Parathyroid adenoma (tissue), 2 donors: Measurements from ENCODE around the gene RNF169.

Experiments used
- H2AFZ ChIP-seq: fragments of 300-600 bp; sonication (generic); one replicate; pipeline ENCODE4 v1.7.0; 2017; ENCODE audit warnings: antibody characterized with exemption, mild to moderate bottlenecking
- H3K27ac ChIP-seq: fragments of 300-600 bp; sonication (generic); one replicate; pipeline ENCODE4 v1.7.0; 2017
- H3K27me3 ChIP-seq: fragments of 300-600 bp; sonication (generic); one replicate; pipeline ENCODE4 v1.7.0; 2017; ENCODE audit warnings: low read length; ENCODE audit not compliant: control insufficient read depth, insufficient read depth
- H3K36me3 ChIP-seq: fragments of 300-600 bp; sonication (generic); one replicate; pipeline ENCODE4 v1.7.0; 2017; ENCODE audit warnings: low read length; ENCODE audit not compliant: control insufficient read depth, insufficient read depth
- H3K4me1 ChIP-seq: fragments of 300-600 bp; sonication (generic); one replicate; pipeline ENCODE4 v1.7.0; 2017; ENCODE audit warnings: control low read depth
- H3K4me2 ChIP-seq: fragments of 300-600 bp; sonication (generic); one replicate; pipeline ENCODE4 v1.7.0; 2017; ENCODE audit warnings: low read length
- H3K4me3 ChIP-seq: fragments of 300-600 bp; sonication (generic); one replicate; pipeline ENCODE4 v1.7.0; 2017; ENCODE audit warnings: low read depth, low read length
- H3K79me2 ChIP-seq: fragments of 300-600 bp; sonication (generic); one replicate; pipeline ENCODE4 v1.7.0; 2017; ENCODE audit warnings: control low read depth
- H3K9ac ChIP-seq: fragments of 300-600 bp; sonication (generic); one replicate; pipeline ENCODE4 v1.7.0; 2017; ENCODE audit warnings: mild to moderate bottlenecking
- H3K9me3 ChIP-seq: fragments of 300-600 bp; sonication (generic); one replicate; pipeline ENCODE4 v1.7.0; 2017; ENCODE audit warnings: low read length; ENCODE audit not compliant: control insufficient read depth
- CTCF ChIP-seq: fragments of 300-600 bp; sonication (generic); IDR thresholded peaks from one replicate; pipeline ENCODE4 v1.7.0; 2017; ENCODE audit warnings: antibody characterized with exemption, mild to moderate bottlenecking
- donor health status: primary hyperparathyroidism.

Gene RNF169

GRCh38 chr11:74703211-74703610 is 45.4 kb upstream of the RNF169 start:
- H3K4me3 ChIP-seq = no peak overlapping the region
- no peak overlapping the region for H2AFZ ChIP-seq
- no peak overlapping the region for H3K9ac ChIP-seq
- no peaks in the 10 kb centered on the region for H3K9me3 ChIP-seq
- no peaks in the 10 kb centered on the region for H3K27me3 ChIP-seq
- H3K27ac ChIP-seq = no peak overlapping the region
- H3K36me3 ChIP-seq = no peaks in the 10 kb centered on the region
- H3K4me2 ChIP-seq = no peak overlapping the region
- H3K4me1 ChIP-seq = no peaks in the 10 kb centered on the region
- TF ChIP-seq CTCF = no peak
- no peaks in the 10 kb centered on the region for H3K79me2 ChIP-seq

- Histone ChIP-seq H3K9ac (no peak overlapping the region), H3K4me3 (no peak overlapping the region), H3K4me1 (no peaks in the 10 kb centered on the region), H3K4me2 (no peak overlapping the region), H3K36me3 (no peaks in the 10 kb centered on the region), H2AFZ (no peak overlapping the region), H3K27ac (no peak overlapping the region), H3K9me3 (no peaks in the 10 kb centered on the region), H3K79me2 (no peaks in the 10 kb centered on the region), H3K27me3 (no peaks in the 10 kb centered on the region)
- no peak for TF ChIP-seq CTCF
Measured at GRCh38 chr11:74707182-74707581, 41.5 kb upstream of the RNF169 start.

DNA sequence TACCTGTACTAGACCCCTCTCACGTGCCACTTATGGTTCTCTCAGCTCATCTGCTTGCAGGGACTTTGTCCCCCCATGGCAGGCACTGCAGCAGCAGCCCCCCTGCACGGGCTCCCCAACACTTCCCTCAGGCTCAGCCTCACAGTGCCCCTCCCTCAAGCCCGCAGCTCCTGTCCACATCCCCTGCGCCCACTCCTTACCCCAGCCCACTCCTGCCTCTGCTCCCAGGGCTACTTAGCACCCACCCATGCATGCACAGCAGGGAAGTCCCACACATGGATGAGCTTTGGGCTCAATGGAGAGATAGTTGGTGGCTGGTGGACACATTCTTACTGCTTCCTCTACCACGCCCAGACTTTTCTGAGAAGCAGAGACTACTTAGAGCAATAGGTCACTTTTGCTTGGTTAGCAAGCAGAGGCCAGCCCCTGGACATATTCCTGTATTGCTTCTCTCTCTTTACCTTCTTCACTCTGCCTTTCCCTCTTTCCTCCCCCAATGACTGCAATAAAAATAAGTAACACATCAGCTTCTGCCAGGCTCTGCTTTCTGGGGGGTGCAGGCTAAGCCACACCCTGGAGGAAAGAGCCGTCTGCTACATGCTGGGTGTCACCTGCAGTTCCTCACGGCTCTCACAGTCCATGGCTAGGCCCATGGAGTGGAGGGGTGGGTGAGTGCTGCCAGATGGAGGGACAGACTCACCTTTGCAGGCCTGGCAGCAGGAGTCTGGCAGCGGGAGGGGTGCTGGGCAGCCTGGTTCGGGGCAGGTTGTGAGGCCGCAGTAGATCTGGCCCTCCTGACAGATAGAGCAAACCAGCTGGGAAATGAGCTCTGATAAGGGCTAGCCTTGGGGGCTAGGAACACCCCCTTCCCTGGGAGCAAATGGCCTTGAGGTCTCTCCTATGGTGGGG is 40.8 kb upstream of the RNF169 start:
- Histone ChIP-seq H3K4me2 (no peak overlapping the region), H3K79me2 (no peaks in the 10 kb centered on the region), H3K4me1 (no peaks in the 10 kb centered on the region), H3K4me3 (no peak overlapping the region), H3K36me3 (no peaks in the 10 kb centered on the region), H3K9me3 (no peaks in the 10 kb centered on the region), H3K27me3 (no peaks in the 10 kb centered on the region), H3K27ac (no peak overlapping the region), H3K9ac (no peak overlapping the region), H2AFZ (no peak overlapping the region)
- TF ChIP-seq CTCF = no peak

DNA sequence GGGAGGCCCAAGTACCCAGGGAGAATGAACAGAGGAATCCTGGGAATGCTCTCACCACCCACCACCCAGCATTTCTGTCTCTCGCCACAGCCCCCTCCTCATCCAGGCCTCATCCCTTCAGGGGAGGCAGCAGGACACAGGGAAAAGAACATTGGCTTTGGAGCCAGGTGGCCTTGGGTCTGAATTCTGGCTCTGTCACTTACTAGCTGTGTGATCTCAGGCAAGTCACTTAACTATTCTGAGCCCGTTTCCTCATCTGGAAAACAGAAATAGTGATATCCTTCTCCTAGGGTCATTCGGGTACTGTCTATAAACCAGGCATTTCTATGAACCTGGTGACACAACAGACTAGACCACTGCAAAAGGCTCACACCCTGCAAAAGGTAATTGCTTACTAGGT is 39.5 kb upstream of the RNF169 start:
- Histone ChIP-seq H3K9me3 (no peaks in the 10 kb centered on the region), H3K9ac (no peak overlapping the region), H3K27me3 (no peaks in the 10 kb centered on the region), H3K79me2 (no peaks in the 10 kb centered on the region), H3K27ac (no peak overlapping the region), H3K4me1 (no peaks in the 10 kb centered on the region), H3K4me2 (no peak overlapping the region), H3K36me3 (no peaks in the 10 kb centered on the region), H2AFZ (no peak overlapping the region), H3K4me3 (no peak overlapping the region)
- TF ChIP-seq CTCF = no peak
